RPMI7951 (cell line): Measurements from ENCODE around the gene GRID1. TPM values are rescaled to one million over a fixed set of nuclear protein-coding genes. Genes with fewer than 3 reads are reported as not detected.

Experiments used
- DNase-seq: peaks from one replicate; pipeline ENCODE4 v3.0.0-alpha.2; 2012; ENCODE audit warnings: low read depth
- total RNA-seq: library from RNA; depleted of rRNA; stranded (reverse); fragments of >200 nt; shearing (Covaris generic); gene quantifications from 2 replicates; pipeline ENCODE4 v1.2.3, GENCODE V29; 2014

The GRID1 gene
- total RNA-seq, 1 experiment from 2014 or later = not detected

GRCh38 chr10:86354761-86355540 lies 11.6 kb downstream of the GRID1 start:
- no peak for DNase-seq

GRCh38 chr10:86353506-86354485 lies 12.8 kb downstream of the GRID1 start:
- DNase-seq = no peak

- no peak for DNase-seq
Measured at GRCh38 chr10:86350897-86351296, 15.7 kb downstream of the GRID1 start.

GRCh38 chr10:86349940-86350630 lies 16.5 kb downstream of the GRID1 start:
- no peak for DNase-seq

- peak; percentile 2 for DNase-seq
Measured at GRCh38 chr10:86349474-86349873, 17.1 kb downstream of the GRID1 start.

GRCh38 chr10:86348321-86349210 lies 18.0 kb downstream of the GRID1 start:
- DNase-seq = no peak

GRCh38 chr10:86347856-86348255 lies 18.7 kb downstream of the GRID1 start:
- no peak for DNase-seq

- DNase-seq = no peak
Measured at GRCh38 chr10:86346799-86347665, 19.6 kb downstream of the GRID1 start.

- no peak for DNase-seq
Measured at GRCh38 chr10:86345859-86346798, 20.5 kb downstream of the GRID1 start.

- no peak for DNase-seq
Measured at GRCh38 chr10:86345296-86345858, 21.2 kb downstream of the GRID1 start.

GRCh38 chr10:86344714-86345161 lies 21.9 kb downstream of the GRID1 start:
- DNase-seq = no peak

GRCh38 chr10:86344281-86344680 lies 22.3 kb downstream of the GRID1 start:
- no peak for DNase-seq

- DNase-seq = no peak
Measured at GRCh38 chr10:86343761-86344160, 22.8 kb downstream of the GRID1 start.

GRCh38 chr10:86342111-86342863 lies 24.3 kb downstream of the GRID1 start:
- DNase-seq = no peak

- peak; percentile 50 for DNase-seq
Measured at GRCh38 chr10:86341361-86341811, 25.2 kb downstream of the GRID1 start.

GRCh38 chr10:86340991-86341260 lies 25.7 kb downstream of the GRID1 start:
- DNase-seq = no peak

GRCh38 chr10:86340176-86340990 lies 26.2 kb downstream of the GRID1 start:
- DNase-seq = no peak
